ENCODE measurements around the gene APCDD1.

DNA sequence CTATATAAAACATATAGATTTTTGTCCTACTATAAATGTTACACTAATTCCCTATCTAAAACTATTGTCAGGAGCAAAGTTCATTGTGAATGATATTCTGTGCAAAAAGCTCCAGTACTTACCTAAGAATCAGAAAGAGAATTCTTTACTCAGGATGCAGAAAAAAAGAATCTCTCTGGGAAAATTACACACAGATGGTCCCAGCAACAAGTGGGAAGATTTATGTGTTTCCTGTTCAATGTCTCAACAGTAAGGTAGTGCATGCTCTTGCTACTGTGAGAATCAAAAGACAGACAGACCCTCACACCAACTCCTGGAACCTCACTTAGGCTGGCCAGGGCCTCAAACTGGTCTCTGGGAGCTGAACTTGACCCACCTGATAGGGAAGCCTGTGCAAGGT is 60.2 kb downstream of the APCDD1 start:
- TF ChIP-seq, protein P1, sequence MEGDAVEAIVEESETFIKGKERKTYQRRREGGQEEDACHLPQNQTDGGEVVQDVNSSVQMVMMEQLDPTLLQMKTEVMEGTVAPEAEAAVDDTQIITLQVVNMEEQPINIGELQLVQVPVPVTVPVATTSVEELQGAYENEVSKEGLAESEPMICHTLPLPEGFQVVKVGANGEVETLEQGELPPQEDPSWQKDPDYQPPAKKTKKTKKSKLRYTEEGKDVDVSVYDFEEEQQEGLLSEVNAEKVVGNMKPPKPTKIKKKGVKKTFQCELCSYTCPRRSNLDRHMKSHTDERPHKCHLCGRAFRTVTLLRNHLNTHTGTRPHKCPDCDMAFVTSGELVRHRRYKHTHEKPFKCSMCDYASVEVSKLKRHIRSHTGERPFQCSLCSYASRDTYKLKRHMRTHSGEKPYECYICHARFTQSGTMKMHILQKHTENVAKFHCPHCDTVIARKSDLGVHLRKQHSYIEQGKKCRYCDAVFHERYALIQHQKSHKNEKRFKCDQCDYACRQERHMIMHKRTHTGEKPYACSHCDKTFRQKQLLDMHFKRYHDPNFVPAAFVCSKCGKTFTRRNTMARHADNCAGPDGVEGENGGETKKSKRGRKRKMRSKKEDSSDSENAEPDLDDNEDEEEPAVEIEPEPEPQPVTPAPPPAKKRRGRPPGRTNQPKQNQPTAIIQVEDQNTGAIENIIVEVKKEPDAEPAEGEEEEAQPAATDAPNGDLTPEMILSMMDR (conservative IDR thresholded peaks at IDR 0.05; ENCODE audit: low read depth, low read length) = no peak
- no peak for TF ChIP-seq EZH2 (IDR thresholded peaks at IDR 0.05; ENCODE audit: borderline replicate concordance, low read depth, low read length, poor library complexity, severe bottlenecking)
